Caco-2 (cell line): ENCODE measurements around the gene TMEM43. TPM values are rescaled to one million over a fixed set of nuclear protein-coding genes. Genes with fewer than 3 reads are reported as not detected.

Experiments
- BruUV-seq: library from RNA; stranded (reverse); fragments of 400-500 nt; replicated peaks from 2 replicates; lab custom pipeline; 2021; lab: Mats Ljungman, UMichigan
- CTCF ChIA-PET: fragments of 300-600 bp; sonication (Branson Sonifier 250); formaldehyde crosslinking; loops from one replicate; lab custom pipeline; 2022; ENCODE audit warnings: antibody characterized with exemption; lab: Charles Lee
- POLR2A ChIA-PET: fragments of 300-600 bp; sonication (Branson Sonifier 250); formaldehyde crosslinking; loops from one replicate; lab custom pipeline; 2022; ENCODE audit warnings: antibody characterized with exemption; lab: Charles Lee
- DNase-seq, 2 experiments: peaks; one replicate each; pipeline versions ENCODE4 v3.0.0 to v3.0.0-alpha.2; 2020 to 2022
- H3K27me3 ChIP-seq: replicated peaks from 2 replicates; pipeline ENCODE4 v1.6.0; 2011; ENCODE audit warnings: low read length; ENCODE audit not compliant: control insufficient read depth, insufficient read depth
- H3K36me3 ChIP-seq: 2 replicates; pipeline ENCODE4 v1.5.1; 2011; ENCODE audit warnings: low read length; ENCODE audit not compliant: control insufficient read depth, insufficient read depth
- H3K4me1 ChIP-seq: fragments of 250-450 bp; sonication (Bioruptor Pico); 2 replicates; pipeline ENCODE4 v1.5.1; 2020; ENCODE audit warnings: mild to moderate bottlenecking
- H3K4me3 ChIP-seq: 2 replicates; pipeline ENCODE4 v1.5.1; 2011; ENCODE audit warnings: low read depth, mild to moderate bottlenecking, control low read depth, low read length
- H3K9me3 ChIP-seq: fragments of 250-450 bp; sonication (Bioruptor Pico); 2 replicates; pipeline ENCODE4 v1.5.1; 2020; ENCODE audit warnings: mild to moderate bottlenecking, moderate library complexity
- H3K27ac Mint-ChIP-seq: one replicate; pipeline ENCODE4 v1.8.0; 2022; ENCODE audit warnings: mixed read lengths; ENCODE audit not compliant: unreplicated experiment
- H3K27me3 Mint-ChIP-seq: one replicate; pipeline ENCODE4 v1.8.0; 2022; ENCODE audit warnings: mixed read lengths; ENCODE audit not compliant: insufficient read depth, unreplicated experiment
- H3K36me3 Mint-ChIP-seq: one replicate; pipeline ENCODE4 v1.8.0; 2022; ENCODE audit warnings: mild to moderate bottlenecking, mixed read lengths; ENCODE audit not compliant: insufficient read depth, unreplicated experiment
- H3K4me1 Mint-ChIP-seq: one replicate; pipeline ENCODE4 v1.8.0; 2022; ENCODE audit warnings: low read depth, mixed read lengths; ENCODE audit not compliant: unreplicated experiment
- H3K4me3 Mint-ChIP-seq: one replicate; pipeline ENCODE4 v1.8.0; 2022; ENCODE audit warnings: mild to moderate bottlenecking, moderate library complexity, mixed read lengths; ENCODE audit not compliant: unreplicated experiment
- H3K9me3 Mint-ChIP-seq: one replicate; pipeline ENCODE4 v1.8.0; 2022; ENCODE audit warnings: mixed read lengths; ENCODE audit not compliant: unreplicated experiment
- CTCF ChIP-seq, 2 experiments: fragments of 200-600 bp in 1 of 2; IDR thresholded peaks; 1 replicate in 1 of 2; 2 replicates in 1 of 2; pipeline versions ENCODE4 v1.5.1 to v1.8.0; 2011 to 2022; ENCODE audit warnings: antibody characterized with exemption in 1 of 2, control low read depth in 1 of 2, inconsistent platforms in 1 of 2, low read depth in 1 of 2, low read length in 1 of 2, mild to moderate bottlenecking in 1 of 2, moderate library complexity in 1 of 2; ENCODE audit not compliant: insufficient read depth in 1 of 2, severe bottlenecking in 1 of 2, unreplicated experiment in 1 of 2
- intact Hi-C: fragments of 100-400 bp; cut with micrococcal nuclease; formaldehyde crosslinking; loops from one replicate; pipeline ENCODE4 v1.10.0; 2022; ENCODE audit not compliant: unreplicated experiment
- total RNA-seq: library from RNA; stranded (reverse); gene quantifications from 2 replicates; pipeline ENCODE4 v1.2.3, GENCODE V29; 2022

Gene TMEM43
- total RNA-seq, 1 experiment from 2014 or later = 35.2 TPM

GRCh38 chr3:14150078-14150477, 25.2 kb downstream of the TMEM43 start:
- peaks cover 55% of the 10 kb centered on the region for H3K36me3 Mint-ChIP-seq
- TF ChIP-seq CTCF (IDR thresholded peaks at IDR 0.05; ENCODE audit: insufficient read depth in 1 of 2, low read depth in 1 of 2, low read length in 1 of 2, severe bottlenecking in 1 of 2, unreplicated experiment in 1 of 2) = no peak
- intact Hi-C loops = no loop called here
- H3K27ac Mint-ChIP-seq = no peak overlapping the region
- no peak overlapping the region for H3K4me3 Mint-ChIP-seq
- CTCF ChIA-PET = interaction anchor here (0.6 kb wide), 1 partner anchor 275 kb away, joined by 3 read pairs; no protein-coding TSS in a partner anchor
- POLR2A ChIA-PET = interaction anchor here (1.5 kb wide), 1 partner anchor 29 kb away, joined by 6 read pairs; the partner anchor contains the start of genes LSM3 and XPC
- BruUV-seq = no TSS peak
- DNase-seq = no peak
- H3K9me3 Mint-ChIP-seq = no peaks in the 10 kb centered on the region
- H3K4me1 Mint-ChIP-seq = peaks cover 4% of the 10 kb centered on the region
- no peaks in the 10 kb centered on the region for H3K9me3 ChIP-seq
- H3K36me3 ChIP-seq = peaks cover 2% of the 10 kb centered on the region
- no peaks in the 10 kb centered on the region for H3K27me3 Mint-ChIP-seq
- H3K4me3 ChIP-seq = no peak overlapping the region
- H3K27me3 ChIP-seq = no peaks in the 10 kb centered on the region
- peaks cover 3% of the 10 kb centered on the region for H3K4me1 ChIP-seq

GRCh38 chr3:14150491-14151230, 25.8 kb downstream of the TMEM43 start:
- ChIA-PET CTCF (interaction anchor here (0.6 kb wide), 1 partner anchor 275 kb away, joined by 3 read pairs; no protein-coding TSS in a partner anchor), POLR2A (interaction anchor here (1.5 kb wide), 1 partner anchor 28 kb away, joined by 6 read pairs; the partner anchor contains the start of genes LSM3 and XPC)
- Mint-ChIP-seq H3K9me3 (no peaks in the 10 kb centered on the region), H3K4me3 (no peak overlapping the region), H3K27ac (no peak overlapping the region), H3K27me3 (no peaks in the 10 kb centered on the region), H3K36me3 (peaks cover 57% of the 10 kb centered on the region), H3K4me1 (no peaks in the 10 kb centered on the region)
- intact Hi-C loops = no loop called here
- H3K36me3 ChIP-seq = peaks cover 2% of the 10 kb centered on the region
- H3K4me1 ChIP-seq = no peaks in the 10 kb centered on the region; the same call in 1 of the 2 replicates
- no peaks in the 10 kb centered on the region for H3K9me3 ChIP-seq
- no peak overlapping the region for H3K4me3 ChIP-seq
- no peak for DNase-seq
- TF ChIP-seq CTCF (IDR thresholded peaks at IDR 0.05; ENCODE audit: insufficient read depth in 1 of 2, low read depth in 1 of 2, low read length in 1 of 2, severe bottlenecking in 1 of 2, unreplicated experiment in 1 of 2) = no peak
- BruUV-seq = no TSS peak
- H3K27me3 ChIP-seq = no peaks in the 10 kb centered on the region

GRCh38 chr3:14151471-14152083, 26.7 kb downstream of the TMEM43 start:
- CTCF ChIA-PET = no interaction called here
- no peak for TF ChIP-seq CTCF (IDR thresholded peaks at IDR 0.05; ENCODE audit: insufficient read depth in 1 of 2, low read depth in 1 of 2, low read length in 1 of 2, severe bottlenecking in 1 of 2, unreplicated experiment in 1 of 2)
- no peaks in the 10 kb centered on the region for H3K4me1 ChIP-seq
- Mint-ChIP-seq H3K4me1 (no peaks in the 10 kb centered on the region), H3K27ac (no peak overlapping the region), H3K27me3 (no peaks in the 10 kb centered on the region), H3K4me3 (no peak overlapping the region), H3K36me3 (peaks cover 58% of the 10 kb centered on the region), H3K9me3 (no peaks in the 10 kb centered on the region)
- H3K4me3 ChIP-seq = no peak overlapping the region
- no peaks in the 10 kb centered on the region for H3K9me3 ChIP-seq
- peaks cover 2% of the 10 kb centered on the region for H3K36me3 ChIP-seq
- no peaks in the 10 kb centered on the region for H3K27me3 ChIP-seq
- intact Hi-C loops = no loop called here
- no peak for DNase-seq
- POLR2A ChIA-PET = interaction anchor here (0.9 kb wide), 1 partner anchor 27 kb away, joined by 3 read pairs; the partner anchor contains the start of genes LSM3 and XPC
- BruUV-seq = no TSS peak
